ENCODE measurements around the gene ADORA1. TPM values are rescaled to one million over a fixed set of nuclear protein-coding genes. Genes with fewer than 3 reads are reported as not detected.

ADORA1 gene
- total and polyA plus RNA-seq, 2 of the 4 experiments (the other 2 are of a cell fraction), result 0.36 to 0.56 TPM

GRCh38 chr1:203117611-203118575 lies 9.6 kb upstream of the ADORA1 start:
- no peak overlapping the region for H4K8ac ChIP-seq (ENCODE audit: low read depth in 2 of 2, low read length in 2 of 2)
- in situ Hi-C loops (cut with MboI; ENCODE audit: low sequenced_read_pairs) (loop anchor here (5.0 kb wide), 1 partner anchor 94 kb away; no protein-coding TSS in a partner anchor), dilution Hi-C loops (cut with HindIII; ENCODE audit: low sequenced_read_pairs, unreplicated experiment) (no loop called here), intact Hi-C loops (cut with micrococcal nuclease) (loop anchor here (1.0 to 5.0 kb wide), 4 partner anchors 81 to 149 kb away; no protein-coding TSS in a partner anchor)
- no peak overlapping the region for H3K4me3 ChIP-seq (ENCODE audit: insufficient read depth, low read depth, low read length)
- no peaks in the 10 kb centered on the region for H3K36me3 ChIP-seq (ENCODE audit: control insufficient read depth, insufficient read depth, low read length)
- no peak overlapping the region for H3K4ac ChIP-seq (ENCODE audit: low read depth, low read length)
- no peak overlapping the region for H4K5ac ChIP-seq (ENCODE audit: low read depth, low read length)
- no peak overlapping the region; the same call in 1 of the 2 replicates for H3K23ac ChIP-seq (ENCODE audit: low read depth, low read length)
- peak overlapping the region; percentile 34 for H2AK9ac ChIP-seq (replicated peaks; ENCODE audit: low read depth, low read length, poor library complexity)
- H3K79me1 ChIP-seq (ENCODE audit: low read depth in 1 of 2, low read length in 2 of 2), result no peaks in the 10 kb centered on the region
- no peak overlapping the region for H2BK15ac ChIP-seq (ENCODE audit: low read depth, low read length)
- H2AK5ac ChIP-seq (ENCODE audit: low read depth, low read length), result no peak overlapping the region
- ChIA-PET POLR2A (ENCODE audit: unreplicated experiment) (no interaction called here), CTCF (interaction anchor here (0.6 to 3.2 kb wide), 11 partner anchors 10 to 150 kb away, joined by 3 to 22 read pairs (median 4); no protein-coding TSS in a partner anchor)
- ATAC-seq (ENCODE audit: low read depth), result peak; percentile 99
- H3K14ac ChIP-seq (replicated peaks; ENCODE audit: low read depth, low read length), result no peak overlapping the region
- H3K9me1 ChIP-seq (ENCODE audit: insufficient read depth, low read length), result no peaks in the 10 kb centered on the region
- no peak overlapping the region for H3K9ac ChIP-seq (ENCODE audit: low read depth, low read length)
- WGBS, 2 experiments (ENCODE audit: extremely low coverage in 2 of 2, insufficient read length in 1 of 2), result 33% methylated on average over 8 of the region's 35 CpGs; no CpG with 5 or more reads in 1 of the 2 experiments
- H4K91ac ChIP-seq (ENCODE audit: insufficient read depth, low read depth, low read length), result no peak overlapping the region
- H3K27ac ChIP-seq (ENCODE audit: insufficient read depth, low read length), result no peak overlapping the region
- DNase-seq, result peak; percentile 50
- TF ChIP-seq CEBPB (IDR thresholded peaks at IDR 0.05; ENCODE audit: low read depth, low read length), result no peak
- TF ChIP-seq POLR2A (IDR thresholded peaks at IDR 0.05; ENCODE audit: low read depth, low read length), result no peak
- TF ChIP-seq RAD21 (IDR thresholded peaks at IDR 0.05; ENCODE audit: low read length), result peak; percentile 86
- peak; percentile 91 for TF ChIP-seq SMC3 (IDR thresholded peaks at IDR 0.05; ENCODE audit: low read depth, low read length)
- TF ChIP-seq CTCF (conservative IDR thresholded peaks at IDR 0.05; ENCODE audit: low read depth, low read length), result peak; percentile 86
- TF ChIP-seq USF2 (IDR thresholded peaks at IDR 0.05; ENCODE audit: low read depth, low read length), result no peak
- no TSS peak for BruUV-seq (replicated peaks)
- H3K4me1 ChIP-seq (ENCODE audit: control insufficient read depth, insufficient read depth, low read length), result no peaks in the 10 kb centered on the region
- no peak overlapping the region for H3K56ac ChIP-seq (ENCODE audit: extremely low read depth, insufficient read depth, low read length)
- no peak overlapping the region for H2BK20ac ChIP-seq (ENCODE audit: low read depth, low read length)
- no peak overlapping the region for H2BK5ac ChIP-seq (ENCODE audit: low read depth, low read length, poor library complexity, severe bottlenecking)
- no peak overlapping the region for H2BK120ac ChIP-seq (ENCODE audit: low read depth, low read length)
- H4K20me1 ChIP-seq (ENCODE audit: insufficient read depth, low read length), result no peaks in the 10 kb centered on the region; the same call in 1 of the 2 replicates
- H3K18ac ChIP-seq (ENCODE audit: low read depth, low read length), result no peak overlapping the region
- peaks cover 70% of the 10 kb centered on the region for H3K27me3 ChIP-seq (ENCODE audit: control insufficient read depth, insufficient read depth, low read length)
- H3K4me2 ChIP-seq (ENCODE audit: low read depth, low read length), result no peak overlapping the region
- peak overlapping the region; percentile 78 for H2AFZ ChIP-seq (replicated peaks; ENCODE audit: low read length, poor library complexity)
- H3K9me3 ChIP-seq (ENCODE audit: control insufficient read depth, insufficient read depth, low read length), result peaks cover 4% of the 10 kb centered on the region

All from IMR-90 (cell line).